ENCODE data around the gene TBC1D14. TPM values are rescaled to one million over a fixed set of nuclear protein-coding genes. Genes with fewer than 3 reads are reported as not detected.

Gene TBC1D14
- total RNA-seq, 1 donor from 2014 or later = 61.8 TPM

- Mint-ChIP-seq H3K27me3 (no peaks in the 10 kb centered on the region), H3K9me3 (ENCODE audit: low read depth) (no peaks in the 10 kb centered on the region), H3K27ac (peak overlapping the region; percentile 80), H3K4me3 (ENCODE audit: low read depth) (no peak overlapping the region), H3K4me1 (ENCODE audit: low read depth) (peaks cover 26% of the 10 kb centered on the region), H3K36me3 (ENCODE audit: insufficient read depth) (no peaks in the 10 kb centered on the region)
- TF ChIP-seq CTCF (IDR thresholded peaks at IDR 0.05; ENCODE audit: unreplicated experiment) = no peak
- DNase-seq (ENCODE audit: low spot score, unreplicated experiment) = no peak
Observed at GRCh38 chr4:6944301-6945051, 34.9 kb downstream of the TBC1D14 start.

GRCh38 chr4:6945052-6945409 lies 35.4 kb downstream of the TBC1D14 start:
- peaks cover 2% of the 10 kb centered on the region for H3K9me3 Mint-ChIP-seq (ENCODE audit: low read depth)
- no peak for TF ChIP-seq CTCF (IDR thresholded peaks at IDR 0.05; ENCODE audit: unreplicated experiment)
- peaks cover 26% of the 10 kb centered on the region for H3K4me1 Mint-ChIP-seq (ENCODE audit: low read depth)
- H3K27ac Mint-ChIP-seq = peak overlapping the region; percentile 80
- H3K36me3 Mint-ChIP-seq (ENCODE audit: insufficient read depth) = peaks cover 2% of the 10 kb centered on the region
- DNase-seq (ENCODE audit: low spot score, unreplicated experiment) = no peak
- H3K4me3 Mint-ChIP-seq (ENCODE audit: low read depth) = no peak overlapping the region
- H3K27me3 Mint-ChIP-seq = no peaks in the 10 kb centered on the region

GRCh38 chr4:6946497-6946896 lies 36.9 kb downstream of the TBC1D14 start:
- H3K27me3 Mint-ChIP-seq = no peaks in the 10 kb centered on the region
- no peak for TF ChIP-seq CTCF (IDR thresholded peaks at IDR 0.05; ENCODE audit: unreplicated experiment)
- no peak for DNase-seq (ENCODE audit: low spot score, unreplicated experiment)
- H3K4me3 Mint-ChIP-seq (ENCODE audit: low read depth) = no peak overlapping the region
- H3K4me1 Mint-ChIP-seq (ENCODE audit: low read depth) = peaks cover 20% of the 10 kb centered on the region
- H3K27ac Mint-ChIP-seq = no peak overlapping the region
- peaks cover 4% of the 10 kb centered on the region for H3K9me3 Mint-ChIP-seq (ENCODE audit: low read depth)
- H3K36me3 Mint-ChIP-seq (ENCODE audit: insufficient read depth) = peaks cover 4% of the 10 kb centered on the region

- Mint-ChIP-seq H3K4me3 (ENCODE audit: low read depth) (peak overlapping the region; percentile 57), H3K36me3 (ENCODE audit: insufficient read depth) (peaks cover 4% of the 10 kb centered on the region), H3K27ac (peak overlapping the region; percentile 84), H3K27me3 (no peaks in the 10 kb centered on the region), H3K9me3 (ENCODE audit: low read depth) (peaks cover 4% of the 10 kb centered on the region), H3K4me1 (ENCODE audit: low read depth) (peaks cover 10% of the 10 kb centered on the region)
- no peak for TF ChIP-seq CTCF (IDR thresholded peaks at IDR 0.05; ENCODE audit: unreplicated experiment)
- DNase-seq (ENCODE audit: low spot score, unreplicated experiment) = no peak
Observed at GRCh38 chr4:6948134-6948460, 38.5 kb downstream of the TBC1D14 start.

GRCh38 chr4:6951880-6952381 lies 42.3 kb downstream of the TBC1D14 start:
- Mint-ChIP-seq H3K4me1 (ENCODE audit: low read depth) (peaks cover 29% of the 10 kb centered on the region), H3K27ac (no peak overlapping the region)

More at GRCh38 chr4:6951880-6952381, 42.3 kb downstream of the TBC1D14 start:
- H3K36me3 Mint-ChIP-seq (ENCODE audit: insufficient read depth) = peaks cover 4% of the 10 kb centered on the region
- DNase-seq (ENCODE audit: low spot score, unreplicated experiment) = no peak
- no peak for TF ChIP-seq CTCF (IDR thresholded peaks at IDR 0.05; ENCODE audit: unreplicated experiment)
- no peak overlapping the region for H3K4me3 Mint-ChIP-seq (ENCODE audit: low read depth)
- H3K27me3 Mint-ChIP-seq = no peaks in the 10 kb centered on the region
- peaks cover 4% of the 10 kb centered on the region for H3K9me3 Mint-ChIP-seq (ENCODE audit: low read depth)

All from progenitor cell of endocrine pancreas (in vitro differentiated cells).